ENCODE data around the gene TPSB2. TPM values are rescaled to one million over a fixed set of nuclear protein-coding genes. Genes with fewer than 3 reads are reported as not detected.

TPSB2 gene
- polyA plus RNA-seq, 1 experiment: not detected

GRCh38 chr16:1221628-1222552, 8.1 kb downstream of the TPSB2 start:
- no peak for DNase-seq (ENCODE audit: low read depth)
- POLR2A ChIA-PET: no interaction called here
- H3K4me3 ChIP-seq (ENCODE audit: low read depth, low read length): no peak overlapping the region
- no peak for TF ChIP-seq CTCF (IDR thresholded peaks at IDR 0.05; ENCODE audit: insufficient read depth, low read depth, low read length)
- CTCF ChIA-PET: no interaction called here
- H3K36me3 ChIP-seq (ENCODE audit: control insufficient read depth, insufficient read depth, low read length): no peaks in the 10 kb centered on the region
- H3K27me3 ChIP-seq (ENCODE audit: control insufficient read depth, insufficient read depth, low read length): 0 out of 2 replicates have a peak, but pooled peaks cover 2% of the 10 kb centered on the region

GRCh38 chr16:1220841-1221627, 8.9 kb downstream of the TPSB2 start:
- no peak for TF ChIP-seq CTCF (IDR thresholded peaks at IDR 0.05; ENCODE audit: insufficient read depth, low read depth, low read length)
- Histone ChIP-seq H3K4me3 (ENCODE audit: low read depth, low read length) (no peak overlapping the region), H3K27me3 (ENCODE audit: control insufficient read depth, insufficient read depth, low read length) (0 out of 2 replicates have a peak, but pooled peaks cover 2% of the 10 kb centered on the region), H3K36me3 (ENCODE audit: control insufficient read depth, insufficient read depth, low read length) (no peaks in the 10 kb centered on the region)
- DNase-seq (ENCODE audit: low read depth): no peak
- CTCF ChIA-PET: no interaction called here
- POLR2A ChIA-PET: no interaction called here

- Histone ChIP-seq H3K4me3 (ENCODE audit: low read depth, low read length) (no peak overlapping the region), H3K36me3 (ENCODE audit: control insufficient read depth, insufficient read depth, low read length) (no peaks in the 10 kb centered on the region), H3K27me3 (ENCODE audit: control insufficient read depth, insufficient read depth, low read length) (0 out of 2 replicates have a peak, but pooled peaks cover 2% of the 10 kb centered on the region)
- ChIA-PET CTCF (no interaction called here), POLR2A (no interaction called here)
- DNase-seq (ENCODE audit: low read depth): no peak
- TF ChIP-seq CTCF (IDR thresholded peaks at IDR 0.05; ENCODE audit: insufficient read depth, low read depth, low read length): no peak
Measured at GRCh38 chr16:1220098-1220728, 9.8 kb downstream of the TPSB2 start.

GRCh38 chr16:1218930-1219611, 10.9 kb downstream of the TPSB2 start:
- no peak for DNase-seq (ENCODE audit: low read depth)
- ChIA-PET CTCF (no interaction called here), POLR2A (no interaction called here)
- no peak for TF ChIP-seq CTCF (IDR thresholded peaks at IDR 0.05; ENCODE audit: insufficient read depth, low read depth, low read length)
- Histone ChIP-seq H3K36me3 (ENCODE audit: control insufficient read depth, insufficient read depth, low read length) (no peaks in the 10 kb centered on the region), H3K27me3 (ENCODE audit: control insufficient read depth, insufficient read depth, low read length) (0 out of 2 replicates have a peak, but pooled peaks cover 2% of the 10 kb centered on the region), H3K4me3 (ENCODE audit: low read depth, low read length) (no peak overlapping the region)
